GF-D8 (cell line): ENCODE results near the gene RENBP.
A peak's percentile ranks its signal among the peaks of the same experiment; 100 is the strongest.

ENCODE experiments used
- DNase-seq: peaks from one replicate; lab custom pipeline; 2025; lab: John Stamatoyannopoulos, UW

The RENBP gene

DNA sequence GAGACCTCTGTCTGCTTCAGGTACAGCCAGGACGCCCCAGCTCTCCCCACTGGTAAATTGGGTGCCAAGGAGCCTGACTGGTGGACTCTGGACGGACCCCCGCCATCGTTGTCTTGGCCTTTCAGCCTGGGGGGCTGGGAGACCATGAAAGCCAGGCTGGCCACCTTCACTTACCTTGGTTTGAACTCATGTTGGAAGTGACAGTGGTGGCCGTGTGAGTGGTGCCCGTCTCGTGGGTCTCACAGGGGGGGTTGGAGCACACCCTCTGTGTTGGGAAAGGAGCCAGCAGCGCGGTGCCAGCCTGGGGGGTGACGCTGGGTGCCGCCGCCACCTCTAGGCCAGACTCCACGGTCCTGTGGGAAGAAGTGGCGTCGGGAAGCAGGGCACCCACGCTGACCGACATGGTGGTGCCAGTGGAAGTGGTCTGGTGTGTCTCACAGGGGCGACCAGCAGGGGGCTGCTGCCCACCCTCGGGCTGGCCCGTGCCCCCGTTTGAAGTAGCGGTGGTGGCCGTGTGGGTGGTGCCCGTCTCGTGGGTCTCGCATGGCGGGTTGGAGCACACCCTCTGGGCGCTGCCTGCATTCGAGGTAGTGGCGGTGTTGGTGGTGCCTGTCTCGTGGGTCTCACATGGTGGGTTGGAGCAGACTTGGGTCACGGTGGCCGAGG is 9.6 kb upstream of the RENBP start:
- DNase-seq = no peak

GRCh38 chrX:153953342-153953830 is 8.9 kb upstream of the RENBP start:
- no peak for DNase-seq

DNA sequence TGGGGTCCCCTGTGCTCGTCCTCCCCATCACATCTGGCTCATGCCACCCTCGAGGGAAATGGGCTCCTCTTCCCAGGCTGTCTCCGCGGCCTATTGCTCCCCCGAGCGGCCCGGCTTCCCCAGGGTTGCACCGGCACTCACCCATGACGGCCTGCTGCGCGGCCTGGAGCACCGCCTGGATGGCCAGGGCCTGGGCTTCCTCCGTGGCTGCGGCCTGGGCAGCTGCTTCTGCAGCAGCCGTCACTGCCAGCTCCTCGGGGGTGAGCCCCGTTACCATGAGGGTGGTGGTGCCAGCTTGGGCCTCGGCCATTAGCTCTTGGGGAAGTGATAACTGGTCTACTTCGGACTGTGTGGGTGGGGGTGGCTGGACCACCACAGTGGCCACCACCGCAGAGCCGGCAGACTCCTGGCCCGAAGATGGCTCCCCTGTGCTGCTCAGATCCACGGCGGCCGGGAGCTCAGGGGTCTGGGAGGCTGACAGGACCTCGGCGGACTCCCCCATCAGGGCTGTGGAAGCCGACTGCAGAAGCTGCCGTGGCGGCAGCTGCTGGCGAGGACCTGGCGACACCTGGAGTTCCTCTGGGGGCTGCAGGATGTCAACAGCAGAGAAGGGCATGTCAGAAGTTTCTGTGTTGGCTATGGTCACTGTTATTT is 8.1 kb upstream of the RENBP start:
- DNase-seq = no peak

- DNase-seq = no peak
Measured at GRCh38 chrX:153951683-153952372, 7.4 kb upstream of the RENBP start.

GRCh38 chrX:153950127-153950526 is 5.7 kb upstream of the RENBP start:
- DNase-seq = no peak

- DNase-seq = no peak
Measured at GRCh38 chrX:153948847-153949805, 4.7 kb upstream of the RENBP start.

DNA sequence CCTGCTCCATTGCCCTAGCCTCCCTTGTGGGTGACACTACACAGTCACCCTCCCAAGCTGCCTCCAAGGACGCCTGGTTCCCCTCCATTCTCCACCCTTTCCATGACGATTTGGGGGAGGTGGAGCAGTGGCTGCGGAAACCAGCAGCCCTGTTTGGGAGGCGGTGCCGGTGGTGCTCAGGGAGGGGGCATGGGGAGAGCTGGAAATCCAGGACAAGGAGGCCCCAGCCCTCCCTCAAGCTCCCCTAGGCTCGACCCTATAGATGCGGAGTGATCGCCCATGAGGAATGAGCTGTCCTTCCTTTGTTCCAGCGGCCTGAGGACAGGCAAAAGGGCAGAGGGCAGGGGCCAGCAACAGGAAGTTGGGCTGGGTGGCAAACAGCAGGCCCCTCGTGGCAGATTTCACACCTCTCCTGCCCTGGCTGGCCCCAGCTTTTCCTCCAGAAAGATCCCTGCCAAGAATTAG is 3.6 kb upstream of the RENBP start:
- no peak for DNase-seq

- peak; percentile 33 for DNase-seq
Measured at GRCh38 chrX:153947009-153947769, 2.7 kb upstream of the RENBP start.

DNA sequence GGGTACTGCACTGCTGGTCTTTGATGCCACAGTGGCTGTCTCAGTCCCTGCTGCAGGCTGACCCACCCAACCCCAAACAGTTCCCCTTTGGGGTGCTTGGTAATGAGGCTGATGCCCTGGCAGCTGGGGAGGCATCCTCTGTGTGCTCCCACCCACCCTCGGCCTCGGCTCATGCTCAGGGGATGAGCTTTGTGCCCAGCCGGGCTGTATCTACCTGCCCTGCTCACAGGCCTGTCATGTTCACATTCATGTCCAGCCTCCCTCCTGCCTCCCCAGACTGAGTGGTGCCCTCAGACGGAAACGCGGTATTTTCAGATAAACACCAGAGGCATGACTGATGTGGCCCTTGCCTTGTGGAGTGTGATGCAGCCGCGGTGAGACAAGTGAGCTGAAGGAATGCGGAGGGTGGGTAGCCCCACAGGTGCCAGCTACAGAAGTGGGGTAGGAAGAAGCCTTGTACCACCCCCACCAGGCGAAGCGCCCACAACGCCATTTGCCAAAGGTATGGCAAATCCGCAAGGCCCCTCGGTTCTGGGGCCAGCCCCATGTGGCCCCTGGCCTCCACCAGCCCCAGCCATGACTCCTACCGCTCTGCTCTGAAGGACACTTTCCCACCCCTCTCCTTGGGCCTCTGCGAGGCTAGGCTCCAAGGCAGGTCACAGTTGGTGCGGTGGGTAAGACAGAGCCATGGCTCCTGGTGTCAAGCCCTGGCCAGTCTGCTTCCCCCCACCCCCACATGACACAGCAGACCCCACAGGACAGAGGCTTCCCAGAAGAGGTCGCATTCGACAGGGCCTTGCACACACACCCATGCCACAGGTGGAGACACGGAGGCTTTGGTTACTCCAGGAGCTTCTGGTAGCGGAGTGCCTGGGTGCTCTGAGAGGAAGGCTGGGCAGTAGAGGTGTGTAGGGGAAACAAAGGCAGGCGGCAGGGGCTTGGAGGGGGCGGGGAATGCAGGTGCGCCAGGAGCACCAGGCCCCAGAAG is 1.8 kb upstream of the RENBP start:
- DNase-seq = no peak

DNA sequence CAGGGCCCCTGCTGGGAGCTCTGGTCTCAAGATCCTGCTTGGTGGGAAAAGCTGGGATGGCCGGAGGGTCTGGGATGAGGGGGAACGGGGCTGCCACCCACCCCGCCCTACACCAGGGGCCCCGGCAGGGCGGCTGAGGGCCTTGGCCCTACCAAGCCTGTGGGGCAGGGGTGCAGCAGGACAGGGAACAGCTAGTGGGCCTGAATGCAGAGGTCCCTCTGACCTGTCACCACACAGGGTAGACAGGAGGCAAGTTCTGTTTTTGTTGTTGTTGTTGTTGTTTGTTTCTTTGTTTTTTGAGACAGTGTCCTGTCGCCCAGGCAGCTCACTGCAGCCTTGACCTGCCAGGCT is 332 bp upstream of the RENBP start:
- no peak for DNase-seq

DNA sequence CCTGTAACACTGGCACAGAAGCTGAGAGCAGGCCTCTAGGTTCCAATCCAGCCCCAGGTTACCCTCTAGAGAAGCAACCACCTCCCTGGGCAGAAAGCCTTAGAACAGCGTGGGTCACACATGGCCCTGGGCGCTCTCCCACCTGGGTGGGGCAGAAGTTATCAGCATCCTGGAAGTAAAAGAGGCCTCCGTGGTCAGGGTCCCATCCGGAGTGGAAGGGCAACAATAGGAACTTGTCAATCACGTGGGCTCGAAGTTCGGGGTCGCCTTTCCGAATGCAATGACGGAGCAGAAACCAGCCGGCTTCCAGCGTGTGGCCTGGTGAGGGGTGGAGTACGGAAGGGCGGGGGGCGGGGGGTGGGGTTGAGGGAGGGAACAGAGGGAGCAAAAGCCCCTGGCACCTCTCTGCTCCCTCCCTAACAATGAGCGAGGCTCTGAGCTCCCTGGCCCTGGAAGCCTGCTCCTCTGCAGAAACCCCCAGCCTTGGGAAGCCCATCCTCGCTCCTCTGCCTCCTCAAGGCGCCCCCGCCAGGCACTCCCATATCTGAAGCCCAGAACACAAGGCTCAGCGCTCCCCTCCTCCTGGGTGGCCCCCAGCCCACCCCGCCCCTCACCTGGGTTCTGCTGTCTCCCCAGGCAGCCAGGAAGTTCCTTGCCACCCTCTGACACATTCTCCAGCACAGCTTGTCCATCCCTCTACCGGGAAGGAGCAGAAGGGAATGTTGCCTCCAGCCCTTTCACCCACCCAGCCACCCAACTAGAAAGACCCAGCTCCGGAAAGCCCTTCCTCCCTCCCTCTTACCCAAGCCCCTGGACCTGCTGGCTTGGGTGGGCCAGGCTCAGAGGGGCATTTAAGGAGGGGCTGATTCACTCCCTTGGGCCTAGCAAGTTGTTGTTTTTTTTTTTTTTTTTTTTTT is 2.8 kb downstream of the RENBP start:
- no peak for DNase-seq

DNA sequence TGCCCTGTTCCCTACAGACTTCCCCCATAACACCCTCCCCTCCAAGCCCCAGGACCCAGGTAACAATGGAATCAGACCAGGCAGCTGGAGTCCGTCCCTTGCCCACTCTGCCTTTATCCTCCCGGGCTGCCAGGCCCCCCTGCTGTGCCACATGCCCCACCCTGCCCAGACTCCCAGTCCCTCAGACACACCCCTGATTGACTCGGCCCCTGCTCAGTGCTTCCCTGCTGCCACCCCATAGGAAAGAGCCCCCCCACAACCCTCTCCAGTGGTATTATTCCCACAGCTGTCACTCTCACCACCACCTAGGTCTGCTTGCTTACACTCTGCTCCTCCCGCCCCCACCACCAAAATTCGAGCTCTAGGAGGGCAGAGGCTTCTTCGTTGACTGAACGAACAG is 4.9 kb downstream of the RENBP start:
- no peak for DNase-seq

GRCh38 chrX:153938226-153938786 is 6.1 kb downstream of the RENBP start:
- DNase-seq = no peak

DNA sequence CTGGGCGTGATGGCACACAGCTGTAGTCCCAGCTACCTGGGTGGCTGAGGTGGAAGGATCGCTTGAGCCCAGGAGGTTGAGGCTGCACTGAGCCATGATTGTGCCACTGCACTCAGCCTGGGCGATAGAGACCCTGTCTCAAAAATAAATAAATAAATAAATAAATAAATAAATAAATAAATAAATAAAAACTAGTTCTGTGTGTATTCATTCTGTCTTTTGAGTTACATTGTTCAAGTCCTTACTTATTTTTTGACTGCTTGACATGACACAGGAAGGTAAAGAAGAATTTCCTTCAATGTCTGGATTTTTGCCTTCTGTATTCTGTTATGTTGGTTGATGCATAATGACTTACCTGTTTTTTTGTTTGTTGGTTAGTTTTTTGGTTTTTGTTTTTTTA is 7.4 kb downstream of the RENBP start:
- DNase-seq = no peak

- DNase-seq = no peak
Measured at GRCh38 chrX:153935326-153935851, 9.1 kb downstream of the RENBP start.

DNA sequence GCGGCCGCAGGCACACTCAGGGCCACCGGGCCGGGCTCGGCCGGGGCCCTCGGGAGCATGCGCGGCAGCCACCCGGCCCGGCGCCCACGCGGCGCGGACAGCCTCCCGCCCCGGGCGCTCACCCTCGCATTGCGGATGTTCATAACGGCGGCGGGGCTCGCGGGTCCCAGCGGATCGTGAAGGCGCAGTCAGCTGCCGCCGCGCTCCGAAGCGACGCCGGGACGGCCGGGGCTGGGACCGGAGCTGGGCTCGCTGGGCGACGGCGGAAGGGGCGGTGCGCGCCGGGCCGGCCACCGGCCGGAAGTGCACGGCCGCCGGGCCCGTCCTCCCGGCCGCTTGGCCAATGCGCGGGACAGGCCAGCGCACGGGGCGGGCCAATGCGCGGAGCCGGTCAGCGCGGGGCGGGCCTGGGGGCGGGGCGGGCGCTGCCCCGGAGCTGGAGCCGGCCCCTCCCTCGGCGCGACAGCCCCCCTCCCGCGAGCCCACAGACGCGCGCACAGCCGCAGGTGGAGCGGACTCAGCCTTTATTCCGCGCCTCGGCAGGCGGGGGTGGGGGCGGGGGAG is 9.6 kb downstream of the RENBP start, which contains the start of gene NAA10:
NAA10 (minus strand) TSS at position 276 of the 564 bp plus-strand sequence; CDS start at position 143, 133 bp downstream.
- peak; percentile 24 for DNase-seq

DNA sequence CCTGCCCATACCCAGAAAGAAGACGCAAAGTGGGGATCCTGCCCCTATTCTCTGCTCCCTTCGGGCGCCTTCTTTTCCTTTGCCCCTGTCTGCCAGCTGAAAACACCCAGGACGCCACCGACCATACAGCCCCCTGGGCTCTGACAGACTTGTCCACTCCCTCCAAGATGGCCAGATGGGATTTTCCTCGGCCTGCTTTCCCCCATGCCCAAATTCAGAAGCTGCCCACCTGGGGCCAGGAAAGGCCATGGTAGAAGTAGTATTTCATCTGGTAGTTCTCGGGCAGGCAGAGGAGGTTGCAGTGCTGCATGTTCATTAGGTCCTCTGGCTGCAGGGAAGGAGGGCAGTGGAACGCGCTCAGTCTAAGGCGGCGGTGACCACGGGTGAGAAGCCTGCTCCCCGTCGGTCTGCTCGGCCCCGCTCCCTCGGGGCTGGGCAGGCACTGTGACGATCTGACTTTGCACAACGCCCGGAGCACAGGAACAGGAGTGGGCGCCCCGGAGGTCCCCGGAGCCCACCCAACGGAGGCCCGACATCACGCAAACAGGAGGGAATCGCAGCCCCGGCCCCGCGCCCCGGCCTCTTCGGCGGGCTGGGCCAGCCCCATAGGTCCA is 10.2 kb downstream of the RENBP start:
- no peak for DNase-seq
